HL-60 (cell line): ENCODE results near the gene LRRN2.

Experiments
- DNase-seq, 2 experiments: peaks; one replicate each; pipeline ENCODE4 v3.0.0-alpha.2; 2010 to 2020; ENCODE audit warnings: low read depth in 1 of 2, low spot score in 1 of 2
- H3K27ac ChIP-seq: fragments of 250-450 bp; sonication (Bioruptor Pico); replicated peaks from 2 replicates; pipeline ENCODE4 v1.5.1; 2020; ENCODE audit warnings: mild to moderate bottlenecking, moderate library complexity
- H3K27me3 ChIP-seq: fragments of 250-450 bp; sonication (Bioruptor Pico); 2 replicates; pipeline ENCODE4 v1.5.1; 2021; ENCODE audit warnings: mild to moderate bottlenecking, moderate library complexity; ENCODE audit not compliant: insufficient read depth, poor library complexity, severe bottlenecking
- H3K4me3 ChIP-seq: replicated peaks from 2 replicates; pipeline ENCODE4 v1.5.1; 2011; ENCODE audit warnings: mild to moderate bottlenecking, control low read depth, low read length; ENCODE audit not compliant: insufficient read depth
- GABPA ChIP-seq: IDR thresholded peaks from 2 replicates; pipeline ENCODE4 v1.6.1; 2012; ENCODE audit warnings: low read depth
- POLR2AphosphoS5 ChIP-seq: IDR thresholded peaks from 2 replicates; pipeline ENCODE4 v1.6.1; 2012; ENCODE audit warnings: low read depth
- SPI1 ChIP-seq: IDR thresholded peaks from 2 replicates; pipeline ENCODE4 v1.6.1; 2012; ENCODE audit warnings: low read depth, mild to moderate bottlenecking, borderline replicate concordance
- TF ChIP-seq, protein P1 (sequence below): IDR thresholded peaks from 2 replicates; pipeline ENCODE4 v1.6.1; 2012; ENCODE audit warnings: low read depth; ENCODE audit not compliant: insufficient replicate concordance
- TF ChIP-seq, protein P2 (sequence below): IDR thresholded peaks from one replicate; pipeline ENCODE4 v1.5.1; 2011; ENCODE audit warnings: low read length, control low read depth, inconsistent platforms; ENCODE audit not compliant: insufficient read depth

LRRN2 gene

DNA sequence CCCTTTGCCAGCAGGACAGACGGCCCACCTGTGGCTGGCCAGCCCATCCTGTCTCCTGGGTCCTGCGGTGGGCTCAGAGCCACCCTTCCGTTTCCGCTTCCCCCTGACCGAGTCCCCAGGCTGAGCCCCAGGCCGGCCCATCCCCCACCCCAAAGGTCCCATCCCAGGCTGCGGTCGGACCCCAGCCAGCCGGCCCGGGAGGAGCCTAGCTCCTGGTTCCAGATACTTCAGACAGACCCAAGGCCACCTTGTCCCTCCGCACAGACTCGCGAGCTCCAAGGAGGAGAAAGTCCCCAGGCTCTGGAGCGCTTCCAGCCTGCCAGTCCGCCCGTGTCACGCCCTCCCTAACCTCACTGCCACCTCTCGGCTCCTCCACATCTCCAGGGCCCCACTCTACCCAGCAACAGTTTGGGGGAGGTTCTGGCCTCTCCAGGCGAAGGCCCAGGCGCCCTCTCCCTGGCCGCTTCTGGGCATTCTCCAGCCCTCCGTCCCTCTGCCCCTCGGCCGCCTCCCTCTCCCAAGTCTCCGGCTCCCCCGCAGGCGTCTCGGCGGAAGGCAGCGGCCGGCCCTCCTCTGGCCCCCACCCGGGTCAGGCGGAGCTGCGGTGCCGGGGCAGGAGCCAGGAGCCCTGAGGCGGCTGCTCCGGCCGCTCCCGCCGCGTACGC lies 835 bp downstream of the LRRN2 start:
- no peak for DNase-seq
- no peak overlapping the region for H3K4me3 ChIP-seq
- H3K27ac ChIP-seq: no peak overlapping the region
- no peak for TF ChIP-seq POLR2AphosphoS5
- peaks cover 47% of the 10 kb centered on the region for H3K27me3 ChIP-seq

DNA sequence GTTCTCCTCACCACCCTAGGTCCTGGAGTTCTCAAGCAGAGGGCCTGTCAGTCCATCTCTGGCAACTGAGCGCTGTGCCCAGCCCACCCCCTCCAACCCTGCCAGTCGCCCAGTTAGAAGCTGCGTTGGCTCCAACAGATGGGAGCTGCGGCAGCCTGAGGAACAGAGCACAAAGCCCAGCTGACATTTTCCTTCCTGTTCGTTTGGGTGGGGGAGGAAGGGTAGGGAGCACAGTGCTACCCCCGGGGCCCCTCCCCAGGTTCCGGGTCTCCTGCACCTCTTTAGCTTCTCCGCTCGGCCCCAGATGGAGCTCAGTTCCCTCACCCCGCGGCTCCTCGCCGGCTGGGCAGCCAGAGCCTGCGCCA lies 1.4 kb downstream of the LRRN2 start:
- Histone ChIP-seq H3K4me3 (no peak overlapping the region), H3K27me3 (peaks cover 47% of the 10 kb centered on the region), H3K27ac (no peak overlapping the region)

DNA sequence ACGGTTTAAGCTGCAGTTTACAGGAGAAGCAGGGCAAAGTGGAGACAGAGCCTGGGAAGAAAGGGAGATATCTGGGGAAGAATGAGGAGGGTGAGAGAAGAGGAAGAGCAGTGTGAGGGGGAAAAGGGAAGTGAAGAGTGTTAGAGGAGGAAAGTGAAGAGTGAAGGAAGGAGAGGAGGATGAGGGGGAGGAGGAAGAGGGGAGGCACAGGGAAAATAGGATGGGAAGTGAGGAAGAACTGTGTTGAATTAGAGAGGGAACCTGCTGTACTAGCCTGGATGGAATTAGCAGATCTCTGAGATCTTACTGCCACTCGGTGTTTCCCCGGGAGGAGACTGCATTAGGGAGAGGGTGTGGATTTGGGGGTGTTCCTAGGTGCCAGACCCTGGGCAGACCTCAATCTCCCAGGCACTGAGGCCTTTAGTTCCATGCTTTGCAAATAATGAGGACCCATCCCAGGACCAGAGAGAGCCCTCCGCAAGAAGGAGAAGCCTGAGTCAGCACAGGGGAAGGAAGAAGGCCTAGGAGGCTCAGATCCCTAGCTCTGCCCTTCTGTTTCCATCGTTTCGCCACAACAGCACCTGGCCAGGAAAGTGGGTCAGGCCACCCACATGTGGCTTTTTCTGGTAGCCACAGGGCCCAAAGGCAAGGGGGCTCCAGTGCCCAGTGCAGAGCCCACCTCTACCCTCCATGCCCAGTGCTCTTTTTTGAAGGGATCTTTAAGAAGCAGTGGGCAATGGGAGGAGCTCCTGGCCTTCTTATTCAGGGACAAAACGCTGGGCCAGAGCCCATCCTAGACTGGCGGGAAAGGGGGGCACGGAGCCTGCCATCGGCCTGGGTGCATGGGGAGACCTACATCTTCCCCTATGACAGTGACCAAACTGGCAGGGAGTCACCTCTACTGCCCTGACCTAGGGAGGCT lies 2.0 kb downstream of the LRRN2 start:
- H3K4me3 ChIP-seq: no peak overlapping the region
- no peak overlapping the region for H3K27ac ChIP-seq
- no peak for DNase-seq
- TF ChIP-seq GABPA: no peak
- TF ChIP-seq SPI1: 0 out of 2 replicates have a peak, but pooled peaks have one; percentile 43
- TF ChIP-seq, protein P1, sequence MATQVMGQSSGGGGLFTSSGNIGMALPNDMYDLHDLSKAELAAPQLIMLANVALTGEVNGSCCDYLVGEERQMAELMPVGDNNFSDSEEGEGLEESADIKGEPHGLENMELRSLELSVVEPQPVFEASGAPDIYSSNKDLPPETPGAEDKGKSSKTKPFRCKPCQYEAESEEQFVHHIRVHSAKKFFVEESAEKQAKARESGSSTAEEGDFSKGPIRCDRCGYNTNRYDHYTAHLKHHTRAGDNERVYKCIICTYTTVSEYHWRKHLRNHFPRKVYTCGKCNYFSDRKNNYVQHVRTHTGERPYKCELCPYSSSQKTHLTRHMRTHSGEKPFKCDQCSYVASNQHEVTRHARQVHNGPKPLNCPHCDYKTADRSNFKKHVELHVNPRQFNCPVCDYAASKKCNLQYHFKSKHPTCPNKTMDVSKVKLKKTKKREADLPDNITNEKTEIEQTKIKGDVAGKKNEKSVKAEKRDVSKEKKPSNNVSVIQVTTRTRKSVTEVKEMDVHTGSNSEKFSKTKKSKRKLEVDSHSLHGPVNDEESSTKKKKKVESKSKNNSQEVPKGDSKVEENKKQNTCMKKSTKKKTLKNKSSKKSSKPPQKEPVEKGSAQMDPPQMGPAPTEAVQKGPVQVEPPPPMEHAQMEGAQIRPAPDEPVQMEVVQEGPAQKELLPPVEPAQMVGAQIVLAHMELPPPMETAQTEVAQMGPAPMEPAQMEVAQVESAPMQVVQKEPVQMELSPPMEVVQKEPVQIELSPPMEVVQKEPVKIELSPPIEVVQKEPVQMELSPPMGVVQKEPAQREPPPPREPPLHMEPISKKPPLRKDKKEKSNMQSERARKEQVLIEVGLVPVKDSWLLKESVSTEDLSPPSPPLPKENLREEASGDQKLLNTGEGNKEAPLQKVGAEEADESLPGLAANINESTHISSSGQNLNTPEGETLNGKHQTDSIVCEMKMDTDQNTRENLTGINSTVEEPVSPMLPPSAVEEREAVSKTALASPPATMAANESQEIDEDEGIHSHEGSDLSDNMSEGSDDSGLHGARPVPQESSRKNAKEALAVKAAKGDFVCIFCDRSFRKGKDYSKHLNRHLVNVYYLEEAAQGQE: no peak
- peaks cover 47% of the 10 kb centered on the region for H3K27me3 ChIP-seq

More for the DNA sequence above, 1.4 kb downstream of the LRRN2 start:
- no peak for DNase-seq
- TF ChIP-seq POLR2AphosphoS5 (no peak), SPI1 (no peak), GABPA (no peak)
- TF ChIP-seq, protein P2, sequence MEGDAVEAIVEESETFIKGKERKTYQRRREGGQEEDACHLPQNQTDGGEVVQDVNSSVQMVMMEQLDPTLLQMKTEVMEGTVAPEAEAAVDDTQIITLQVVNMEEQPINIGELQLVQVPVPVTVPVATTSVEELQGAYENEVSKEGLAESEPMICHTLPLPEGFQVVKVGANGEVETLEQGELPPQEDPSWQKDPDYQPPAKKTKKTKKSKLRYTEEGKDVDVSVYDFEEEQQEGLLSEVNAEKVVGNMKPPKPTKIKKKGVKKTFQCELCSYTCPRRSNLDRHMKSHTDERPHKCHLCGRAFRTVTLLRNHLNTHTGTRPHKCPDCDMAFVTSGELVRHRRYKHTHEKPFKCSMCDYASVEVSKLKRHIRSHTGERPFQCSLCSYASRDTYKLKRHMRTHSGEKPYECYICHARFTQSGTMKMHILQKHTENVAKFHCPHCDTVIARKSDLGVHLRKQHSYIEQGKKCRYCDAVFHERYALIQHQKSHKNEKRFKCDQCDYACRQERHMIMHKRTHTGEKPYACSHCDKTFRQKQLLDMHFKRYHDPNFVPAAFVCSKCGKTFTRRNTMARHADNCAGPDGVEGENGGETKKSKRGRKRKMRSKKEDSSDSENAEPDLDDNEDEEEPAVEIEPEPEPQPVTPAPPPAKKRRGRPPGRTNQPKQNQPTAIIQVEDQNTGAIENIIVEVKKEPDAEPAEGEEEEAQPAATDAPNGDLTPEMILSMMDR: no peak
- TF ChIP-seq, protein P1: no peak

DNA sequence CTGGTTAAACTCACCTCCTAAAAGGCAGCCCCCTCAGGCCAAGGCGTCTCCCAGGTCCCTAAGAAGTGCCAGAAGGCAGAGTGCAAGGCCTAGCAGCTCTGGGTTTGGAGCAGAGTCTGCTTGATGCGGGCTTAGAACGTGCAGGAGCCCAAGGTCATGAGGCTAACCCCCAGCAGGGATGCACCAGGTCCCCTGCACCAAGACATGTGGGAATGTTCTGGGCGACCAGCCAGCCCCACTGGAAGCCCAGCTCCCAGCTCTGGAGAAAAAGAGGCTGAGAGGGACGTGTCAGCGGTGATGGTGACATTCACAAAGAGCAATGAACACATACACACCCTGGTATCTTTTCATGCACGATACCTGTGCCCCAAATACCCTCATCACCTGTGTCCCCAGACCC lies 5.1 kb downstream of the LRRN2 start:
- TF ChIP-seq SPI1 (no peak), GABPA (no peak), POLR2AphosphoS5 (no peak)
- TF ChIP-seq, protein P1: no peak
- TF ChIP-seq, protein P2: no peak
- DNase-seq: no peak
- Histone ChIP-seq H3K27me3 (peaks cover 22% of the 10 kb centered on the region), H3K27ac (no peak overlapping the region), H3K4me3 (no peak overlapping the region)
